PC-9 (cell line): ENCODE measurements around the gene DDOST.

Experiments
- CTCF ChIP-seq: fragments of 200-600 bp; sonication (generic); conservative IDR thresholded peaks from 2 replicates; pipeline ENCODE4 v1.6.1; 2017; ENCODE audit warnings: mixed run types, antibody characterized with exemption, mild to moderate bottlenecking, moderate library complexity
- EZH2 ChIP-seq: fragments of 200-600 bp; sonication (generic); IDR thresholded peaks from 2 replicates; pipeline ENCODE4 v1.8.0; 2017; ENCODE audit warnings: antibody characterized with exemption, low read depth

DNA sequence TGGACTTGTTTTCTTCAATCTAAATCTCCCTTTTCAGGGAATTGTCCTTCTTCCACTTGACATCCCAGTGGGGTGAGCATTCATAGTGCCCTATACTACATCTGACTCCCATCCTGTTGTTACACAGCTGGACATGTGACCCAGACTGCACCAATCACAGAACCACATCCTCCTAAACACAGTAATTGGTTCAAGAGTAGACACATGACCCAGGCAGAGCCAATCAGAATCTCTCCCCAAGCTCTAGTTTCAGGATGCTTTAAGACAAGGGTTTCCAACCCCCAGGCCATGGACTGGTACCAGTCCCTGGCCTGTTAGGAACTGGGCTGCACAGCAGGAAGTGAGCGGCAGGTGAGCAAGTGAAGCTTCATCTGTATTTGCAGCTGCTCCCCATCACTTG lies 5.6 kb upstream of the DDOST start:
- TF ChIP-seq EZH2 (no peak), CTCF (no peak)
